ENCODE results near the gene RCBTB1. TPM values are rescaled to one million over a fixed set of nuclear protein-coding genes. Genes with fewer than 3 reads are reported as not detected.

RCBTB1 gene
- polyA plus RNA-seq, 2 of the 4 experiments (the other 2 are of a cell fraction), result 11.9 to 20.7 TPM

GRCh38 chr13:49610176-49610575, 24.8 kb upstream of the RCBTB1 start:
- TF ChIP-seq PBX3 (IDR thresholded peaks at IDR 0.05) (no peak), RARB (CRISPR knock-in tag; IDR thresholded peaks at IDR 0.05) (no peak), JUN (IDR thresholded peaks at IDR 0.05) (no peak), CHD4 (IDR thresholded peaks at IDR 0.05; ENCODE audit: borderline replicate concordance) (no peak), BCL3 (IDR thresholded peaks at IDR 0.05) (no peak), HMGXB4 (CRISPR knock-in tag; IDR thresholded peaks at IDR 0.05; ENCODE audit: borderline replicate concordance) (no peak), TP53 (CRISPR knock-in tag; IDR thresholded peaks at IDR 0.05) (no peak), HEYL (CRISPR knock-in tag; IDR thresholded peaks at IDR 0.05) (no peak), RAD21 (conservative IDR thresholded peaks at IDR 0.05 in 1 of 2, IDR thresholded peaks at IDR 0.05 in 1 of 2) (no peak), CEBPB (IDR thresholded peaks at IDR 0.05) (no peak), RCOR1 (IDR thresholded peaks at IDR 0.05; ENCODE audit: low read depth, low read length) (no peak), USF2 (IDR thresholded peaks at IDR 0.05) (no peak), SMC3 (IDR thresholded peaks at IDR 0.05) (no peak), RNF2 (IDR thresholded peaks at IDR 0.05; ENCODE audit: borderline replicate concordance, low read depth) (no peak), NR3C1 (IDR thresholded peaks at IDR 0.05) (no peak), ZSCAN20 (CRISPR knock-in tag; IDR thresholded peaks at IDR 0.05) (no peak), ESRRA (IDR thresholded peaks at IDR 0.05; ENCODE audit: borderline replicate concordance, low read length) (no peak), MYC (IDR thresholded peaks at IDR 0.05; ENCODE audit: borderline replicate concordance, low read length) (no peak), EHF (CRISPR knock-in tag; IDR thresholded peaks at IDR 0.05) (no peak), SREBF2 (IDR thresholded peaks at IDR 0.05) (no peak)

GRCh38 chr13:49608651-49609331, 23.4 kb upstream of the RCBTB1 start:
- DNase-seq (ENCODE audit: low read depth in 1 of 2, low spot score in 1 of 2), result no peak
- no peaks in the 10 kb centered on the region for H3K9me3 ChIP-seq
- no peak overlapping the region for H3K4me3 ChIP-seq
- ChIA-PET CTCF (interaction anchor here (0.8 to 5.2 kb wide), 7 partner anchors 8 to 328 kb away, joined by 3 to 45 read pairs (median 4); no protein-coding TSS in a partner anchor), POLR2A (no interaction called here)
- 35% methylated on average over 1 of the region's 1 CpG for WGBS (ENCODE audit: missing lambda C conversion rate)
- H3K4me1 ChIP-seq, result no peaks in the 10 kb centered on the region
- no peak overlapping the region for H3K4me2 ChIP-seq
- no peak for ATAC-seq
- no peak for FAIRE-seq
- TF ChIP-seq MYC (IDR thresholded peaks at IDR 0.05; ENCODE audit: borderline replicate concordance, low read length) (no peak), MAX (IDR thresholded peaks at IDR 0.05) (no peak), ZC3H11A (IDR thresholded peaks at IDR 0.05) (no peak), E2F6 (IDR thresholded peaks at IDR 0.05; ENCODE audit: borderline replicate concordance, low read depth) (no peak), GATA3 (IDR thresholded peaks at IDR 0.05; ENCODE audit: borderline replicate concordance) (no peak)
- H3K27ac ChIP-seq, result no peak overlapping the region

More at GRCh38 chr13:49610176-49610575, 24.8 kb upstream of the RCBTB1 start:
- Histone ChIP-seq H3K4me2 (no peak overlapping the region), H3K27ac (no peak overlapping the region), H3K9me3 (no peaks in the 10 kb centered on the region), H3K4me1 (no peaks in the 10 kb centered on the region), H3K4me3 (no peak overlapping the region)
- ChIA-PET CTCF (no interaction called here), POLR2A (no interaction called here)
- ATAC-seq (no peak), DNase-seq (ENCODE audit: low read depth in 1 of 2, low spot score in 1 of 2) (no peak), FAIRE-seq (no peak)
- WGBS (ENCODE audit: missing lambda C conversion rate), result 80% methylated on average over 1 of the region's 1 CpG
